ENCODE measurements around the gene MINDY3. TPM values are rescaled to one million over a fixed set of nuclear protein-coding genes. Genes with fewer than 3 reads are reported as not detected.
"Not testable (repeated sequence)": the region's sequence is repeated elsewhere in the genome, so short reads cannot be mapped to it uniquely, and the experiment has no call there.

The MINDY3 gene
- polyA plus RNA-seq (2012; ENCODE audit: insufficient read depth, insufficient read length), result 20.2 TPM

- peak; percentile 84 for DNase-seq (ENCODE audit: low read depth, low spot score)
- peak within 1 kb of the TSS; percentile 94 for H3K4me3 ChIP-seq (ENCODE audit: low read length)
Measured at GRCh38 chr10:15859906-15860691, at the start of gene MINDY3. Gene MINDY3, minus strand, starts transcription at chr10:15860507. Its CDS starts 208 bp downstream, at chr10:15860299.

- DNase-seq (ENCODE audit: low read depth, low spot score), result no peak
Measured at GRCh38 chr10:15901889-15902288, 41.6 kb upstream of the MINDY3 start.

GRCh38 chr10:15898046-15898445 is 37.7 kb upstream of the MINDY3 start:
- peak; percentile 14 for DNase-seq (ENCODE audit: low read depth, low spot score)

More at GRCh38 chr10:15901889-15902288, 41.6 kb upstream of the MINDY3 start:
- no peak overlapping the region for H3K4me3 ChIP-seq (ENCODE audit: low read length)

GRCh38 chr10:15897287-15897686 is 37.0 kb upstream of the MINDY3 start:
- H3K4me3 ChIP-seq (ENCODE audit: low read length), result no peak overlapping the region
- no peak for DNase-seq (ENCODE audit: low read depth, low spot score)

More at GRCh38 chr10:15898046-15898445, 37.7 kb upstream of the MINDY3 start:
- no peak overlapping the region for H3K4me3 ChIP-seq (ENCODE audit: low read length)

- no peak overlapping the region for H3K4me3 ChIP-seq (ENCODE audit: low read length)
- DNase-seq (ENCODE audit: low read depth, low spot score), result no peak
Measured at GRCh38 chr10:15896654-15897053, 36.3 kb upstream of the MINDY3 start.

- H3K4me3 ChIP-seq (ENCODE audit: low read length), result no peak overlapping the region
- DNase-seq (ENCODE audit: low read depth, low spot score), result no peak
Measured at GRCh38 chr10:15884447-15884846, 24.1 kb upstream of the MINDY3 start.

- H3K4me3 ChIP-seq (ENCODE audit: low read length), result no peak overlapping the region
Measured at GRCh38 chr10:15881542-15881941, 21.2 kb upstream of the MINDY3 start.

GRCh38 chr10:15879663-15880062 is 19.4 kb upstream of the MINDY3 start:
- no peak overlapping the region for H3K4me3 ChIP-seq (ENCODE audit: low read length)
- DNase-seq (ENCODE audit: low read depth, low spot score), result no peak

More at GRCh38 chr10:15881542-15881941, 21.2 kb upstream of the MINDY3 start:
- DNase-seq (ENCODE audit: low read depth, low spot score), result no peak

GRCh38 chr10:15879058-15879457 is 18.8 kb upstream of the MINDY3 start:
- H3K4me3 ChIP-seq (ENCODE audit: low read length), result no peak overlapping the region
- DNase-seq (ENCODE audit: low read depth, low spot score), result peak; percentile 48

GRCh38 chr10:15877836-15878576 is 17.7 kb upstream of the MINDY3 start:
- H3K4me3 ChIP-seq (ENCODE audit: low read length), result no peak overlapping the region
- DNase-seq (ENCODE audit: low read depth, low spot score), result no peak

GRCh38 chr10:15876274-15876673 is 16.0 kb upstream of the MINDY3 start:
- DNase-seq (ENCODE audit: low read depth, low spot score); H3K4me3 ChIP-seq (ENCODE audit: low read length): not testable (repeated sequence)

GRCh38 chr10:15872645-15873044 is 12.3 kb upstream of the MINDY3 start:
- not testable (repeated sequence) for DNase-seq (ENCODE audit: low read depth, low spot score); H3K4me3 ChIP-seq (ENCODE audit: low read length)

- DNase-seq (ENCODE audit: low read depth, low spot score), result no peak
- no peak overlapping the region for H3K4me3 ChIP-seq (ENCODE audit: low read length)
Measured at GRCh38 chr10:15871823-15872222, 11.5 kb upstream of the MINDY3 start.

- DNase-seq (ENCODE audit: low read depth, low spot score), result no peak
- no peak overlapping the region for H3K4me3 ChIP-seq (ENCODE audit: low read length)
Measured at GRCh38 chr10:15869935-15870334, 9.6 kb upstream of the MINDY3 start.

GRCh38 chr10:15868006-15868405 is 7.7 kb upstream of the MINDY3 start:
- no peak overlapping the region for H3K4me3 ChIP-seq (ENCODE audit: low read length)
- no peak for DNase-seq (ENCODE audit: low read depth, low spot score)

GRCh38 chr10:15865304-15865703 is 5.0 kb upstream of the MINDY3 start:
- no peak for DNase-seq (ENCODE audit: low read depth, low spot score)
- H3K4me3 ChIP-seq (ENCODE audit: low read length), result no peak overlapping the region

GRCh38 chr10:15864419-15864818 is 4.1 kb upstream of the MINDY3 start:
- no peak overlapping the region for H3K4me3 ChIP-seq (ENCODE audit: low read length)
- no peak for DNase-seq (ENCODE audit: low read depth, low spot score)

- no peak overlapping the region for H3K4me3 ChIP-seq (ENCODE audit: low read length)
- DNase-seq (ENCODE audit: low read depth, low spot score), result no peak
Measured at GRCh38 chr10:15863733-15864132, 3.4 kb upstream of the MINDY3 start.

GRCh38 chr10:15863323-15863722 is 3.0 kb upstream of the MINDY3 start:
- no peak overlapping the region for H3K4me3 ChIP-seq (ENCODE audit: low read length)
- no peak for DNase-seq (ENCODE audit: low read depth, low spot score)

GRCh38 chr10:15860692-15861201 is 440 bp upstream of the MINDY3 start:
- DNase-seq (ENCODE audit: low read depth, low spot score), result no peak
- H3K4me3 ChIP-seq (ENCODE audit: low read length), result peak overlapping the region; percentile 94
